ENCODE data around the gene MYO5B.

MYO5B gene

DNA sequence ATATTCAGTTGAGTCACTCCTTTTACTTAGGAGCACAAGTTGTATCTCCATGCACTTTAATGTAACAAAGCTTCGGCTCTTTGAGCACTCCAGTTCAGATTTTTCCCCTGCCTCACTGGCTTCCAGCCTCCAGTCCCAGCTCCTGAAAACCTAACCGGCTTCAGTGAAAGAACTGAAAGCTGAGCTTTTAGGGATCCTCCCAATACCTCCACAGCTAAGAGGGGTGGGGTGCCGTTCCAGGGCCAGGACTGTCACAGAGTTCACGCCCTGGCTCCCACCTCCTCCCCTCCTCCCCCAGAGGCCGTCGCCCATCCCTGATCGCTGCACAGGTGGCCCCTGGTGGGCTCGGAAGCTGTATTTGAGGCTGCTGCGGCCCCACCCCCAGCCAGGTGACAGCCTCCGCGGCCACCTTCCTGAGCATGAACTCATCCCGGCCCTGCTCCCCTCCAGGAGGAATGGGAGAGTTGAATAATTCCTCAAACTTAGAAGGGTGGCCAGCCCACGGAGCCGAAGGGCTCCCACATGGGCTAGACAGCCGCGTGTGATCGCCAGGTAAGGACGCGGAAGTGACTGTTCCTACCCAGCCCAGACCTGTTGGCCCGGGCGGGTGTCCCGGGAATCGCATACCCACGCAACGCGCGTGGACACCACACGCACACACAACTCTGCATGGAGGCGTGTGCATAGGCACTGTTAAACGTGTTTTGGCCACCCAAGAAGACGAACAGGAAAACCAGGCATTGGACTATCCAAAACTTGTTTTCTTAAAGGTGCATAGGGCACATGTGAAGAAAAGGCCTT, 1.8 kb downstream of the MYO5B start:
- Mint-ChIP-seq H3K27me3 (ENCODE audit: low read depth) (peaks cover 88% of the 10 kb centered on the region), H3K36me3 (ENCODE audit: low read depth) (no peaks in the 10 kb centered on the region), H3K4me3 (peak overlapping the region; percentile 80 to 85 (median 84)), H3K9me3 (peaks cover 7% of the 10 kb centered on the region), H3K27ac (no peak overlapping the region), H3K4me1 (peaks cover 17% of the 10 kb centered on the region)
- TF ChIP-seq CTCF (IDR thresholded peaks at IDR 0.05; ENCODE audit: unreplicated experiment in 3 of 3), result no peak

GRCh38 chr18:50190926-50191325, 4.0 kb downstream of the MYO5B start:
- peaks cover 13% of the 10 kb centered on the region for H3K4me1 Mint-ChIP-seq
- no peaks in the 10 kb centered on the region for H3K36me3 Mint-ChIP-seq (ENCODE audit: low read depth)
- TF ChIP-seq CTCF (IDR thresholded peaks at IDR 0.05; ENCODE audit: unreplicated experiment in 3 of 3), result no peak
- no peak overlapping the region for H3K4me3 Mint-ChIP-seq
- peaks cover 73% of the 10 kb centered on the region for H3K27me3 Mint-ChIP-seq (ENCODE audit: low read depth)
- no peak overlapping the region for H3K27ac Mint-ChIP-seq
- peaks cover 2% of the 10 kb centered on the region for H3K9me3 Mint-ChIP-seq

DNA sequence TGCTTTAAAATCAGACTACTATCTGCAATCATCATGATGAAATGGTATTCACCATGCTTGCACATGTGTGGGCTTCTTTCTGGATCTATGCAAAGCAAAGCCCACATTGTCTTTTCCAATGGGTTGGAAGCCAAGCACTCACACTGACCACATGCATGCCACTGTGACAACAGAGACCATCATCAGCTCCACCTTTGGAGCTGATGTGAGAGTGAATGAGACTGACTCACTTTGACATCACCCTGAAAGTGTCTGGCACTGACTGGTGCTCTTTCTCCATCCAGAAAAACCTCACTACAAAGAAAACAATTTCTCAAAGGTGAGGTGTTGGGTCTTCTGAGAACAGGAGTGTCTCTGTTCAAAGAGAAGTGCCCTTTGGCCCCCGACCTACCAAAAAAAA, 4.7 kb downstream of the MYO5B start:
- H3K27me3 Mint-ChIP-seq (ENCODE audit: low read depth), result peaks cover 66% of the 10 kb centered on the region
- peaks cover 2% of the 10 kb centered on the region for H3K9me3 Mint-ChIP-seq
- no peak for TF ChIP-seq CTCF (IDR thresholded peaks at IDR 0.05; ENCODE audit: unreplicated experiment in 3 of 3)
- no peak overlapping the region for H3K27ac Mint-ChIP-seq
- H3K4me1 Mint-ChIP-seq, result peaks cover 8% of the 10 kb centered on the region
- no peak overlapping the region for H3K4me3 Mint-ChIP-seq
- H3K36me3 Mint-ChIP-seq (ENCODE audit: low read depth), result no peaks in the 10 kb centered on the region

- Mint-ChIP-seq H3K4me3 (no peak overlapping the region), H3K27ac (no peak overlapping the region), H3K27me3 (ENCODE audit: low read depth) (peaks cover 70% of the 10 kb centered on the region), H3K36me3 (ENCODE audit: low read depth) (no peaks in the 10 kb centered on the region), H3K9me3 (peaks cover 2% of the 10 kb centered on the region), H3K4me1 (peaks cover 8% of the 10 kb centered on the region)
- no peak for TF ChIP-seq CTCF (IDR thresholded peaks at IDR 0.05; ENCODE audit: unreplicated experiment in 3 of 3)
These were observed 5.8 kb downstream of the MYO5B start for GRCh38 chr18:50189160-50189559.

- TF ChIP-seq CTCF (IDR thresholded peaks at IDR 0.05; ENCODE audit: unreplicated experiment in 3 of 3), result no peak
- H3K27me3 Mint-ChIP-seq (ENCODE audit: low read depth), result peaks cover 67% of the 10 kb centered on the region
- H3K9me3 Mint-ChIP-seq, result peaks cover 2% of the 10 kb centered on the region
- no peaks in the 10 kb centered on the region for H3K36me3 Mint-ChIP-seq (ENCODE audit: low read depth)
- H3K4me3 Mint-ChIP-seq, result no peak overlapping the region
- peaks cover 3% of the 10 kb centered on the region for H3K4me1 Mint-ChIP-seq
- no peak overlapping the region for H3K27ac Mint-ChIP-seq
These were observed 6.3 kb downstream of the MYO5B start for GRCh38 chr18:50188652-50189051.

- no peak for TF ChIP-seq CTCF (IDR thresholded peaks at IDR 0.05; ENCODE audit: unreplicated experiment in 3 of 3)
- Mint-ChIP-seq H3K27me3 (ENCODE audit: low read depth) (peaks cover 57% of the 10 kb centered on the region), H3K36me3 (ENCODE audit: low read depth) (no peaks in the 10 kb centered on the region), H3K4me1 (no peaks in the 10 kb centered on the region), H3K4me3 (no peak overlapping the region), H3K27ac (no peak overlapping the region), H3K9me3 (peaks cover 2% of the 10 kb centered on the region)
These were observed 7.3 kb downstream of the MYO5B start for GRCh38 chr18:50187659-50188058.
